HCT116 (cell line): ENCODE data around the gene CHRND.

Experiments used
- EGR1 ChIP-seq: IDR thresholded peaks from 2 replicates; pipeline ENCODE4 v1.6.1; 2012; ENCODE audit warnings: low read depth
- EZH2 ChIP-seq: fragments of 200-600 bp; sonication (generic); IDR thresholded peaks from 2 replicates; pipeline ENCODE4 v1.6.1; 2017; ENCODE audit warnings: antibody characterized with exemption, mixed run types
- JUND ChIP-seq: IDR thresholded peaks from 2 replicates; pipeline ENCODE4 v1.6.1; 2012
- POLR2A ChIP-seq: IDR thresholded peaks from 2 replicates; pipeline ENCODE4 v1.7.0; 2011; ENCODE audit warnings: borderline replicate concordance; ENCODE audit not compliant: insufficient read depth, insufficient read length; ENCODE audit errors: extremely low read depth
- POLR2AphosphoS5 ChIP-seq: IDR thresholded peaks from 2 replicates; pipeline ENCODE4 v1.6.1; 2011; ENCODE audit warnings: mild to moderate bottlenecking, low read depth, low read length, moderate library complexity
- RAD21 ChIP-seq: IDR thresholded peaks from 2 replicates; pipeline ENCODE4 v1.6.1; 2012; ENCODE audit warnings: low read depth, mild to moderate bottlenecking
- SIN3A ChIP-seq: IDR thresholded peaks from 2 replicates; pipeline ENCODE4 v1.6.1; 2012; ENCODE audit warnings: low read depth
- TF ChIP-seq, protein P1 (sequence below), 3 experiments: fragments of 200-600 bp in 1 of 3; sonication (generic) in 1 of 3; IDR thresholded peaks in 2 of 3; conservative IDR thresholded peaks in 1 of 3; 2 replicates each; pipeline ENCODE4 v1.5.1; 2012 to 2017; ENCODE audit warnings: low read depth in 2 of 3, low read length in 2 of 3, antibody characterized with exemption in 1 of 3, borderline replicate concordance in 1 of 3, control low read depth in 1 of 3, mild to moderate bottlenecking in 1 of 3, mixed read lengths in 1 of 3, mixed run types in 1 of 3, moderate library complexity in 1 of 3; ENCODE audit not compliant: insufficient read depth in 1 of 3
- TF ChIP-seq, protein P2 (sequence below): IDR thresholded peaks from 2 replicates; pipeline ENCODE4 v1.6.1; 2012; ENCODE audit warnings: low read depth

DNA sequence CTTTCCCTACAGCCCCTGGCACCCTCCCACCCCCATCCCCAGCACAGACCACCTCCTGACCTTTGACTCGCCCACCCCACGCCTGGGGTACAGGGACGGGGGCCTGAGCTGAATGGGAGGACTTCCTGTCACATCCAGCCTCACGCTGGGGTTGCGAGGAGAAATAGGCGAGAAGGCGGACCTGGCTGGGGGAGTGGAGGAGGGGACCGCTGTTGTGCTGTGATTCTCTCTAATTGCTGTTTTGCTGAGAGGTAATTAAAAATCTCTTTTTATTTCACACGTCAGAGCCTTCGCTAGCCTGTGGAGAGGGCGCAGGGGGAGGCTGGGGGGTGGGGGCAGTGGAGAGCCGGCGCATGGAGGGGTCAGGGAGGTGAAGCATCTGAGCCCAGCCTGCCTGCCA, 28.6 kb upstream of the CHRND start:
- TF ChIP-seq POLR2AphosphoS5 (no peak), EZH2 (no peak), SIN3A (no peak), EGR1 (no peak), RAD21 (no peak), POLR2A (no peak), JUND (no peak)
- TF ChIP-seq, protein P1, sequence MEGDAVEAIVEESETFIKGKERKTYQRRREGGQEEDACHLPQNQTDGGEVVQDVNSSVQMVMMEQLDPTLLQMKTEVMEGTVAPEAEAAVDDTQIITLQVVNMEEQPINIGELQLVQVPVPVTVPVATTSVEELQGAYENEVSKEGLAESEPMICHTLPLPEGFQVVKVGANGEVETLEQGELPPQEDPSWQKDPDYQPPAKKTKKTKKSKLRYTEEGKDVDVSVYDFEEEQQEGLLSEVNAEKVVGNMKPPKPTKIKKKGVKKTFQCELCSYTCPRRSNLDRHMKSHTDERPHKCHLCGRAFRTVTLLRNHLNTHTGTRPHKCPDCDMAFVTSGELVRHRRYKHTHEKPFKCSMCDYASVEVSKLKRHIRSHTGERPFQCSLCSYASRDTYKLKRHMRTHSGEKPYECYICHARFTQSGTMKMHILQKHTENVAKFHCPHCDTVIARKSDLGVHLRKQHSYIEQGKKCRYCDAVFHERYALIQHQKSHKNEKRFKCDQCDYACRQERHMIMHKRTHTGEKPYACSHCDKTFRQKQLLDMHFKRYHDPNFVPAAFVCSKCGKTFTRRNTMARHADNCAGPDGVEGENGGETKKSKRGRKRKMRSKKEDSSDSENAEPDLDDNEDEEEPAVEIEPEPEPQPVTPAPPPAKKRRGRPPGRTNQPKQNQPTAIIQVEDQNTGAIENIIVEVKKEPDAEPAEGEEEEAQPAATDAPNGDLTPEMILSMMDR (IDR thresholded peaks at IDR 0.05 in 2 of 3, conservative IDR thresholded peaks at IDR 0.05 in 1 of 3; ENCODE audit: borderline replicate concordance in 1 of 3, insufficient read depth in 1 of 3, low read depth in 2 of 3, low read length in 2 of 3): no peak
- TF ChIP-seq, protein P2, sequence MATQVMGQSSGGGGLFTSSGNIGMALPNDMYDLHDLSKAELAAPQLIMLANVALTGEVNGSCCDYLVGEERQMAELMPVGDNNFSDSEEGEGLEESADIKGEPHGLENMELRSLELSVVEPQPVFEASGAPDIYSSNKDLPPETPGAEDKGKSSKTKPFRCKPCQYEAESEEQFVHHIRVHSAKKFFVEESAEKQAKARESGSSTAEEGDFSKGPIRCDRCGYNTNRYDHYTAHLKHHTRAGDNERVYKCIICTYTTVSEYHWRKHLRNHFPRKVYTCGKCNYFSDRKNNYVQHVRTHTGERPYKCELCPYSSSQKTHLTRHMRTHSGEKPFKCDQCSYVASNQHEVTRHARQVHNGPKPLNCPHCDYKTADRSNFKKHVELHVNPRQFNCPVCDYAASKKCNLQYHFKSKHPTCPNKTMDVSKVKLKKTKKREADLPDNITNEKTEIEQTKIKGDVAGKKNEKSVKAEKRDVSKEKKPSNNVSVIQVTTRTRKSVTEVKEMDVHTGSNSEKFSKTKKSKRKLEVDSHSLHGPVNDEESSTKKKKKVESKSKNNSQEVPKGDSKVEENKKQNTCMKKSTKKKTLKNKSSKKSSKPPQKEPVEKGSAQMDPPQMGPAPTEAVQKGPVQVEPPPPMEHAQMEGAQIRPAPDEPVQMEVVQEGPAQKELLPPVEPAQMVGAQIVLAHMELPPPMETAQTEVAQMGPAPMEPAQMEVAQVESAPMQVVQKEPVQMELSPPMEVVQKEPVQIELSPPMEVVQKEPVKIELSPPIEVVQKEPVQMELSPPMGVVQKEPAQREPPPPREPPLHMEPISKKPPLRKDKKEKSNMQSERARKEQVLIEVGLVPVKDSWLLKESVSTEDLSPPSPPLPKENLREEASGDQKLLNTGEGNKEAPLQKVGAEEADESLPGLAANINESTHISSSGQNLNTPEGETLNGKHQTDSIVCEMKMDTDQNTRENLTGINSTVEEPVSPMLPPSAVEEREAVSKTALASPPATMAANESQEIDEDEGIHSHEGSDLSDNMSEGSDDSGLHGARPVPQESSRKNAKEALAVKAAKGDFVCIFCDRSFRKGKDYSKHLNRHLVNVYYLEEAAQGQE: no peak
